Measurements from ENCODE around the gene HEPHL1.

The HEPHL1 gene

DNA sequence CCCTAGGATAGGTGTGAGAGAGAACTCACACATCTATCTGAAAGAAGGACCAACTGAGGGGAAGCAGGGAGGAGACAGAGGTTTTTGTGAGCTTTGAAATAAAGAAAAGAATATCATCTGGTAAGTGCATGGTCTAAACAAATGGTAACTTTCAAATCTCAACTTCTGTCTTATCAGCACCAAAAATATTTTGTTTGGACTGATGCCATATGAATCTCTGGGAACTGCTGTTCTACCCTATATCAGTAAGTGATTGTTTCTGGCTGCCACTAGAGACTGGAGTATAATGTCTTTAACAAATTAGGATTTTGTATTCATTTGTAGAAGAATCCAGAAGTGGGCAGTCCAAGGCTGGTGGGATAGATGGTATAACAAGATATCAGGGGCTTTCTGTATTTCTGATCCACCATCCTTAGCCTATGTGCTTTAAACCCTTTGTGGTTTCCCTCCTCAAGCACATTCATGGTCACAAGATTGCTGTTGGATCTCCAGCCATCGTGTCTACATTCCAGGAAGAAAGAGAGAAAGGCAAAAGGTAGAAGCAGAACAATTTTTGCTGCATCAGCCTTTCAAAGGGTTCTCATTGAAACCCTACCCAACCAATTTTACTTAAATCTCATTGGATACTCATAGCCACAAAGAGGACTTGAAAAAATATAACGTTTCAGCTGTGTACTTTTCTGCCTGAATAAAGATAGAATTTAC lies 4.7 kb downstream of the HEPHL1 start:
- DNase-seq (ENCODE audit: low read depth) = no peak

DNA sequence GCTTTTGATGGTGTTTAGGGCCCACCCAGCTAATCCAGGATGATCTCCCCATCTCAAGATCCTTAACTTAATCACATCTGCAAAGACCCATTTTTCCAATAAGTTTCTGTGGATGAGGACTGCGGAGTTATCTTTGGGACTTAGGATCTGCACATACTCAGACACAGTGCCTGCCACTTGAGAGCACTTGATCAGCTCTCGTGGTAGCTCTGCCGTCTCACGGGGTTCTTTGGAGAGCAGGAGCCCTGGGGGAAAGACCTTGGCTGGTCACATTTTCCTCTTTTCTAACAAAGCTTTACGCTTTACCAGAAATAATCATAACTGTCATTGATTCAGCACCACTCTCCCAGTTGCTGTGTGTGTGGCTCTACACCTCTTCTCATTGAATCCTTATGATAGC lies 6.1 kb downstream of the HEPHL1 start:
- no peak for DNase-seq (ENCODE audit: low read depth)

DNA sequence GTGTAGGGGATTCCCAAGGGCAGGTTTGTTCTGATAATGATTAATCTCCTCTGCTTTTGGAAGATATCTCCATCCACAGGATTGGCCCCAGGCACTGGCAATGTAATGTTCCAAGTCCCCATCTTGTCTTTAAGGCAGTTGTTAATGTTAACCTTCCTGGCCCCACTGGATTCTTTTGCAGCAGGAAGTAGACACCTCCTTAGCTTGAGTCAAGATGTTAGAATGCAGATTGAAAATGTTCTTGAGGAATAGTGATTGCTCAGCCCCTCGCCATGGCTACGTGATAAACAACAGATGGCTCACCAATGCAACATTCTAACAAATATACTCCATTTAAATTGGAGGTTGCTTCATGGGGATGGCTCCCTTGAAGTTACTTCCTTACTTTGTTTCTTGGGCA lies 7.3 kb downstream of the HEPHL1 start:
- DNase-seq (ENCODE audit: low read depth) = no peak

DNA sequence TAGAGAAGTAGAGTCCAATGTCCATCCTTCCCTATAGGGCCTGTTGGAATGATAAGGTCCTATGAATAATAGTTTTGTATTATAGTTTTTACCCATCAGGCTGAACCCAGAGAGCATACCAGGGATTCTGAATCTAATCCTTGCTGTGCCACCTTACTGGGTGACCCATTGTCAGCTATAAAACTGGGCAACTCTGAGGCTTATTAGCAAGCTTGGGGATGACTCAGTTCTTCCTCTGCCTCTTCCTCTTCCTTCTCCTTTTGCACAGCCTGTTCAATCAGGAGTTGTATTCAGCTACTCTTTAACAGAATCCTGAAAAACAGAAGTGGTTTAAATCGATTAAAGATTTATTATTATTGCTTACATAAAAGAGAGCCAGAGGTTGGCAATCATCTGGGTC lies 8.9 kb downstream of the HEPHL1 start:
- DNase-seq (ENCODE audit: low read depth) = no peak

DNA sequence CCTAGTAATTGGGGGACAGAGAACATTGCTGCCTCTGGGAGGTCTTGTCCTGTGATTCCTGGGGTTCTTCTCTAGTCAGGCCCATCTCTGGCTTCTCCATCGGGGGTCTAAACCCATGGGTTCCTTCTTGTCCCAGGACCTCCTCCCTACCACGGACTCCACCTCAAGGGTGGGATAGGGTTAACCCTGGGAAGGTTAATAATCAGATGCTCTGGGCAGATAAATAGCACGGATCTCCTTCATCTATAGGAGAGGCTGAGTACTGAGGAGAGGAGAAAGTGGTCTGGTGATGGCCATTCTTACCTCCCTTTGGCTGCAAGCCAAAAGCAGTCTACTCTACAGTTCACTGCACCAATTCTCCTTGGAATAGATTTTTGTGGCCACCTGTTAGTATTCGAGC lies 10.5 kb downstream of the HEPHL1 start:
- DNase-seq (ENCODE audit: low read depth) = no peak

DNA sequence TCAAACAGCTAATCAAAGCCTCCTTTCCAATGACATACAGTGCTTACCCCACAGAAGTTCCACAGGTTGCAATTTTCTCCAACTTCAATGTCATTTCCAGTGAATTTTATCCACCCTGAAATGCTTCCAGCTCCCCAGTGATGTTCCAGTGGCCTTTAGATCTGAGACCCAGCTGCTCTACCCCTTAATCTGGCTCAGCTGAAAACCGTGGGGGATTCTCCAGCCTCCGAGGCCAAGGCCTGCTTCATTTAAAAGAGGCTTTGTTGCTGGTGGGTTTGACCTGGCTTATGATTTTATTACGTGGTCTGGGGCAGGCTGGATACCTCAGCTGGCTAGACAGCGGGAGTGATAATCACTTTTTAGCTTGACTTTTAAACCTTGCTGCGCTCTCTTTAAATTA lies 10.9 kb downstream of the HEPHL1 start:
- DNase-seq (ENCODE audit: low read depth) = no peak

DNA sequence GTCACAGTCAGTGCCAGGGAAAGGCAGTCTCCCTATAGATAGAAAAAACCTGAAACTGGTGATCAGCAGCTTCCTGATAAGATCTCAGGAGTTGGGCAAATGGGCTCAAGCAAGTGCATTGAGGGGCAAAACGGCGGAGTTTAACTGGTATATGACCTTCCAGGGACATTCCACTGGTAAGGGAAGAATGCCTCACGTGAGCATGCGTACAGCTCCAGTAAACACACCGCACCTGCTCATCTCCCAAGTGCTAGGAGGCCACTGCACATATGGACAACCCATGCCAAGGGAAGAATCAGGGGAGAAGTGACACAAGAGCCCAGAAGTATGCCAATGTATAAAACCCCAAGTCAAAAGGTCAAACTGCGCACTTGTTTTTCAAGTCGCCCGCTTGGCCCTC lies 11.6 kb downstream of the HEPHL1 start:
- DNase-seq (ENCODE audit: low read depth) = no peak

DNA sequence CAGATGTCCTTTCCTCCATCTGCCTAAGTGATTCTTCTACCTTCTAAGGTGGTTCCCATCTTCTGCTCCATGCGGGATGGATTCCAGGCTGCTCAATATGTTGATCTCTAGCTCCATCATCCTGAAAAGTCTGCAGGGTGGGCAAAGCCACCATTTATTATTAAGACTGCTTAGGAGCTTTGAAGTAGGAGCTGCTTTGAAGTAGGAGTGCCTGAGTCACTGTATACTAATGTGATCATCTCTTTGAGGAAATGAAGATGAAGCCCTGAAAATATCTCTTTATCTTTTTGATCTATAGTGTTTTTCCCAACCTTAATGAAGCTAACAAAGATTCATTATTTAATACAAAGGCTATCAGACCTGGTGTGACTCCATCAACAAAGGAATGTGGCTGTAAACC lies 13.1 kb downstream of the HEPHL1 start:
- no peak for DNase-seq (ENCODE audit: low read depth)

DNA sequence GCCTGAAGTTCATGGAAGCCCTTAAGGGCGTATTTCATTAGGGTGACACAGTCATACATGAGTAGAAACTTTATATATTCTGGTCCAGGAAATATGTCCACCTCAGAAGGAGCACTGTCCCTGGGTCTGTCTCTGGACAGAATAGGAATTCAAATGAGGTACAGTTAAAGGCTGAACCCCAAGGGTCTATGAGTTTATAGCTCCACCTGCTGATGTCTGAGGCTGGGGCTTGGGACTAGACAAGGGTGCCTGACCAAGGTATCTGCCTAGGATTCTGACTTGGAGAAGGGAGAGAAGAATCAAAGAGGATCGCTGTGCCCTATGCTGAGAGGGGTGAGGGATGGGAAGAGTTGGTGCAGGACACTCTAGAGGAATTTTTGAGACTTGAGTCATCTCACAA lies 14.9 kb downstream of the HEPHL1 start:
- no peak for DNase-seq (ENCODE audit: low read depth)

DNA sequence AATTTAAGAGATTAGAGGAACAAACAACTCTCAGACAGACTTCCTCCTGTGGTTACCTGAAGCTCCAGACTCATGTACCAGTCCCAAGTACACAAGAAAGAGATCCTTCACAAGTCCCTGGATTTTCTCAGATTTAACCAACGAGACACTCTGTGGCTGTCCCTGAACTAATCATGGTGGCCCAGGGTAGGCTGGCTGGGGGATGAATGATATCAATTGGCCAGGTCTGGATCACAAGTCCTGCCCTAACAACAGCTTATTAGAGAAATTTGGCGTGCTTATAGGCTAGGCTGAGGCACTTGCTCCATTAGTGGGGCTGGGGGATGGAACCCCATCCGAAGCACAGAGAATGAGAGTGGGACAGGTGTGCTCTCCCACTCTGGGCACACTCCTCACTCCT lies 22.1 kb downstream of the HEPHL1 start:
- no peak for DNase-seq (ENCODE audit: low read depth)

DNA sequence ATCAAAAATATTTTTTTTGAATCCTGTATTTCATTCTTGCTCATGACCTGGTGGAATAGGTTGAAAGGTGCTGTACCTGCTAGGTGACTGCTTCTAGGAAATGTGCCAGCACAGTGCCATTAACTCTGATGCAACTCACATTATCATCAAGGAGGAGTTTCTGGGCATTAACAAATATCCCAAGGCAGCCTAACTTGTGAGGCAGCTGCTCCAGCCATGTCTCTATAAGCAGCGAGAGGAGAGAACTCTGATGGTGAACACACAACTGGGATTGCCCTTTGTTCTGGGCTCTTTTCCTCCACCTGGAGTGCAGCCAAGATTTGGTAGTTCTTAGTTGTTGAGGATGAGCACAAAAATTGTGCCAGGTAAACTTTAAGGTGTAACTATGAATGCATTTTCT lies 25.6 kb downstream of the HEPHL1 start:
- DNase-seq (ENCODE audit: low read depth) = no peak

DNA sequence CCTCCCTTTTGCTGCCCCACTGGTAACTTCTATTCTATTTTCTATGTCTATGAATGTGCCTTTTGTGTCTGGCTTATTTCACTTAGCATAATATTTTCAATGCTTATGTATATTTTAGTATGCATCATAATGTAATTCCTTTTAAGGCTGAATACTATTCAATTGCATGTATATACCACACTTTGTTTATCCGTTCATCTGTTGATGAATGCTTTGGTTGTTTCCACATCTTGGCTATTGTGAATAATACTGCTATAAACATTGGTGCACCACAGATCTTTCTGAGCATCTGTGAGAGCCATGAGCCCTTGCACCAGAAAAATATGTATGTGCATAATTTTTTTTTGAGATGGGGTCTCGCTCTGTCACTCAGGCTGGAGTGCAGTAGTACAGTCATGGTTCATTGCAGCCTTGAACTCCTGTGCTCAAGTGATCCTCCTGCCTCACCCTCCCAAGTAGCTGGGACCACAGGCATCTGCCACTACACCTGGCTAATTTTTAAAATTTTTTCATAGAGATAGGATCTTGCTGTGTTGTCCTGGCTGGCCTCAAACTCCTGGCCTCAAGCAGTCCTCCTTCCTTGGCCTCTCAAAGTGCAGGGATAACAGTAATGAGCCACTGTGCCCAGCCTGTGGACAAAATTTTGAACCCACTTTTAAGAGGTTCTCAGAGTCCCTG lies 27.0 kb downstream of the HEPHL1 start:
- DNase-seq (ENCODE audit: low read depth) = no peak

DNA sequence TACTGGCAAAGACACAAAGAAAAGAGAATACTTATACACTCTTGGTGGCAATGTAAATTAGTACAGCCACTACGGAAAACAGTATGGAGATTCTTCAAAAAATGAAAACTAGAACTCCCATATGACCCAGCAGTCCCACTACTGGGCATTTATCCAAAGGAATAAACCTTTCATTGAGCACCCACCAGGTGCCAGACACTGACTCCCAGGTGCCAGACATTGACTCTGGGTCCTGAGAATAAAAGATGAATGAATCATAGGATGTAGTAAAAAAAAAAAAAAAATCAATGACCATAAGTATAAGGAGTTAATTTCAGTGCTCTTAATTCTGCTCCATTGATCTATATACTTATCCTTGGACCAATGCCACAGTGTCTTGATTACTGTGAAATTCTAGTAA lies 28.2 kb downstream of the HEPHL1 start:
- no peak for DNase-seq (ENCODE audit: low read depth)

DNA sequence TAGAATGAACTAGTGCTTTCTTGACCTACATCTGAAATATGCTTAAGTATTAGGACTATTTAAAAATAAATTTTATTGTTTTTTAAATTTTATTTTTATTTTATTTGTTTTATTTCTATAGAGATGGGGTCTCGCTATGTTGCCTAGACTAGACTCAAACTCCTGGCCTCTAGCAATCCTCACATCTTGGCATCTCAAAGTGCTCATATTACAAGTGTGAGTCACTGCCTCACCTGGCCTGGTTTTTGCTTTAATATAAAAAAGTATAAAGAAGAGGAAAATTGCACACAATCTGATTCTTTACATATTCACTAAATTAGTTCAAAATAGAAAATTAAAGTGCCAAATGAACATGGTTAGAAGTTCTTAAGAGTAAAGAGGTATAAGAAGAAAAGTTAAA lies 37.5 kb downstream of the HEPHL1 start:
- DNase-seq (ENCODE audit: low read depth) = no peak

DNA sequence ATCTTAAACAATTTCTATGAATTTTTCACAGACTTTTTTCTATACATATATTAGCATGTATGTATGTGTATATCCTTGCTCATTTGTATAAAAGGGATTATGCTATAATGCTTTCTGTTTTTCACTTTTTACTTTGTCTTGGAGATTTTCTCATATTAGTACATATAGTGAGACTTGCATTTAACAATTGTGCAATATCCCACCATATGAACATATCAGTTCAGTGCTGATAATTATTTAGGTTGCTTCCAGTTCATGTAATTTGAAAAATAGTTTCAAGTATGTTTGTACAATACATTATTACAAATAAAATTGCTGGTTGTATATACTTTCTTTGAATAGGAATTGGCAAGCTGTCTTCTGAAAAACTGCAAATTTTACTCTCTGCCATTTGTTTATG lies 37.9 kb downstream of the HEPHL1 start:
- no peak for DNase-seq (ENCODE audit: low read depth)

DNA sequence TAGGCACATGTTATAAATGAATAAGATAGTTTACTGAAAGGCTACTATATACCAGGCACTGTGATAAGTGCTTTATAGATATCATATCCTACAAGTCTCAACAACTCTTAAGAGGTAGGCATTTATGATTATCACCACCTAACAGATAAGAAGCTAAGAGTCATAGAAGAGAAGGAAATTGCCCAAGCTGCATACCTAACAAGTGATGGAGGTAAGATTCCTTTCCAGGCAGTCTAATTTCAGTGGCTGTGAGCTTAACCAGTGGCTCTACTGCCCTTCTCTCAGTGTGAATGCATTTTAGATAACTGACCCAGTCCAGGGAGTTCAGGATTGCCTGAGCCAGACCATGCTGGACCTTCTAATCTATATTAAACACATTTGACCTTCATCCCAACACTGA lies 39.2 kb downstream of the HEPHL1 start:
- no peak for DNase-seq (ENCODE audit: low read depth)

DNA sequence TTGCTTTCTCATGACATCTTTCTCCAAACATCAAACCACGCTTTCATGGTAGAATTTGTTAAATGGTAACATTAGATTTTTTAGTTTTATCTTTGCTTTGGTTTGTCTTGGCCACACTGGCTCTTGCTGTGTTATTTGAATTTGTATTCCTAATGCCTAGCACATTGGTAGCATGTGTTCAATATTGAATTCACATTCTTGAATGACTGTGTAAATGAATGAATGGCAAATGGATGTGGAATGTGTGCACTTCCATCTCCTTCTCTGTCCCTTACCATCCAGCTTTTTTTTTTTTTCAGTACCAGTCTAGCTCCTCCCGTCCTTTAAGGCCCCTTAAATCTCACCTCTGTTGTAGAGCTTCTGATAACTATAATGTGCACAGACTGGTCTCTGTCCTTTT lies 41.2 kb downstream of the HEPHL1 start:
- no peak for DNase-seq (ENCODE audit: low read depth)

DNA sequence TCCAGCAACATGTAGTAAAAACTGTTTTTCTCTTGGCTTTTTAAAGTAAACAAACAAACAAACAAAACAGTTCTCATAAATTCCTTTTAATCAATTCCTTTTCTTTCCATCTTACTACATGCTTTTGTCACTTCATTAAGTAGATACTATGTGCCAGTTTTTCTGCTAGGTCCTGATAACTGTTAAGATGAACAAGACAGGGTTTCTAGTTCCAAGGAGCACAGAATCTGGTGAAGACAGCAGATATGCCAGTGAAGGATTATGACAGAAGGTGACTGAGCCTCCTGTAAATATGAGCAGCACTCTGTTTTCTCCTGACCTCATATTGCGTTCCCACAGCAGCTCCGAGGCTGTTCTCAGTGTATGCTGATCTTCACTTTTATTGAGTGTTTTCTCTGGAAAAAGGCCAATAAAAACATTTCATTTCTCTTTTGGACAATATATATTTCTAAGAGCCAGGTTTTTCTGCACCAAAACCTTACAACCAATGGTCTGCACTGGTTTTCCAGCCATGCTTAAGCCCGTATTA lies 45.8 kb downstream of the HEPHL1 start:
- no peak for DNase-seq (ENCODE audit: low read depth)

DNA sequence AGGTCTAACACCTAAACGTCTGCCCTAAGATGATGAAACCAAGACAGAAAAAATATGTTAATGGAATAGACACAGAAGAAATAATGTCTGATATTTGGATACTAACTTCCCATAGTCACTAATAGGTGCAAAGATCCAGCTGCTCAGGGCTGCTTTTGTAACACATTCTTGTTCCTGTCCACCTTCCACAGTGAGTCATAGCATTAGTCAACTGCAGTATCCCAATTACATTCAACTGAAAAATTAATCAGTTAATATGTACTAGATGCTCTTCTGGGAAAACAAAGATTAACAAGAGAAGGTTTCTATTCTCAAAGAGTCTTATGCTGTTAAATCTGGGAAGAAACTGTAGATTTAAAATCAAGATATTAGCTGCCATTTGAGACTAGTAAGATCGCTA lies 47.6 kb downstream of the HEPHL1 start:
- DNase-seq (ENCODE audit: low read depth) = no peak

DNA sequence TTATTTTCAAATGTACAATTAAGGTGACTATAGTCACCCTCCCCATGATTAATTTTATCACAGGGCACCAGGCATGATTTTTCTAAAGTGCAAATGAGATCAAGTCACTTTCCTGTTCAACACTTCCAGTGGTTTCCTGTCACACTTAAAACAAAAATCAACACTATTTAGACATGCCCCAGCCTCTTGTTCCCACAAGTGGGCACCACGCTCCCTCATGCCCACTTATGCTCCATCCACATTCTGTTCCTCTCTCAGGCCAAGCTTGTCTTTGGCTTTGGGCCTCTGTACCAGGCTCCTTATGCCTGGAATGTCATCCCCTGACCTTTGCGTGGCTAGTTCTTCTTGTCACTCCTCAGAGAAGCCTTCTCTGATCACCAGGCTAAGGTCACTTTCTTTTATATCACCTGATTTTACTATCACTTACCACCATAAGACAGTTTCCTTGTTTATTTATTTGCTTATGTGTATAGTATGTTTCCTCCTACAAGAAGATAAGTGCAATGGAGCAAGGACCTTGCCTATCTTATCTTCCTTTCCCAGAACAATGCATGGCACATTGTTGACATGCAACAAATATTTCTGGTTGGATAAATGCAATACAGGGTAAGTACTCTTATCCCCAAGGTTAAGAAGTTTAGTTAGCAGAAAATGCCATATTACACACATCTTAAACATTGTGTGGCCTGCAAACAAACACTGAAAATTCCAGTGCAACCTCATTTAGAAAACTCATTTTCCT lies 56.6 kb downstream of the HEPHL1 start:
- DNase-seq (ENCODE audit: low read depth) = no peak

DNA sequence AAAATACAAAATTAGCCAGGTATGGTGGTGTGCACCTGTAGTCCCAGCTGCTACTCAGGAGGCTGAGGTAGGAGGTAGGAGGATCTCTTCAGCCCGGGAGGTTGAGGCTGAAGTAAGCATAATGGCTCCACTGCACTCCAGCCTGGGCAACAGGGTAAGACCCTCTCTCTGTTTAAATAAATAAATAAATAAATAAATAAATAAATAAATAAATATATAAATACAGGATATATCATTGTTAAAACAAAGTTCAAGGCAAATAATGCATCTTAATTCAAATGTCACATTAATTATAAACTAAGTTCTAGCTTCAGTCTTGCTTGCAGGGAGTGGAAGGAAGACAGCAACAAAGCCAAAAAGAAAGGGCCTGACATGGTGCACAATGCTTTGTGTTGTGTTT lies 63.0 kb downstream of the HEPHL1 start:
- DNase-seq (ENCODE audit: low read depth) = no peak

DNA sequence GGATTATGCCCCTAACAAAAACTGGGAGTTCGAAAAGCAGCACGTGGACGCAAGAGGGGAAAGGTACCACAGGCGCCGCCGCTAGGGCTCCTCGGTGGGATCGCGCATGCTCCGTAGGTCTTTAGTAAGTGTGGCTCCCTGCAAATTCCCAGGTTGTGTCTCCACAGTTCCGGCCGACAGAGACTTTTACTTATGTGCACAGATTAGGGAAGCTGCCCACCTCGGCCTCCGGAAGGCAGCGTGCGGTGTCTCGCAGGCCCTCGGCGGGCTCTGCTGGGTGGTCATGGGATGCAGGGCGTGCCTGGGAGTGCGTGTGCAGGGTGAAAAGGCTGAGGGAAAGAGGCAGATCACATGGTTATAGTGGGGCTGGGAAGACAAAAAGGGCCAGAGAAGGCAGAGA lies 67.8 kb downstream of the HEPHL1 start:
- DNase-seq (ENCODE audit: low read depth) = no peak

DNA sequence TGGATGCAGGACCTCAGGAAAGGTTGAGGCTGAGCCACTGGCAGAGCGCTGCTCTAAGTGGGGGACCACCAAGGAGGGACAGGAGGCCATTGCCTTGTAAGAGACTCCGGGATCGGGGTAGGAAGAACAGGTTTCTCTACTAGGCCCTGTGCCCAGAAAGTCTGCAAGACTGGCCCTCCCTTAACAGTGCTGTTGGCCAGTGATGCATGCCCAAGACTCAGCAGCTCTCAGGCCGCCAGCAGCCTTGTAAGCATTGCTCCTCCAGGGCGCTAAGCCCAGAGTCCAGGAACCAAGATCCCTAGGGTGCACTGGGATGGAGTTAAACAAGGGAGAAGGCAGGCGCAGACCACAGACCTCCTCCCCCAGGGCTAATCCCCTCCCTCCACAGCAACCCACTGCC lies 68.2 kb downstream of the HEPHL1 start:
- DNase-seq (ENCODE audit: low read depth) = no peak

All from T-helper 22 cell (primary cell).